WI38 (cell line): Measurements from ENCODE around the gene HRH3.

Experiments used
- H3K4me3 ChIP-seq: 2 replicates; pipeline ENCODE4 v1.5.1; 2011; ENCODE audit warnings: low read depth, mild to moderate bottlenecking, control low read depth, low read length
- CTCF ChIP-seq: IDR thresholded peaks from 2 replicates; pipeline ENCODE4 v1.5.1; 2012; ENCODE audit warnings: low read depth, mild to moderate bottlenecking, control low read depth, low read length

Gene HRH3

GRCh38 chr20:62226707-62227590 is 6.9 kb upstream of the HRH3 start:
- no peak for TF ChIP-seq CTCF
- H3K4me3 ChIP-seq: no peak overlapping the region

- TF ChIP-seq CTCF: no peak
- no peak overlapping the region for H3K4me3 ChIP-seq
These were observed 6.0 kb upstream of the HRH3 start for GRCh38 chr20:62225820-62226635.

- no peak overlapping the region for H3K4me3 ChIP-seq
- TF ChIP-seq CTCF: no peak
These were observed 4.9 kb upstream of the HRH3 start for GRCh38 chr20:62225026-62225425.

GRCh38 chr20:62224113-62224855 is 4.2 kb upstream of the HRH3 start:
- TF ChIP-seq CTCF: no peak

GRCh38 chr20:62223571-62223970 is 3.5 kb upstream of the HRH3 start:
- no peak overlapping the region for H3K4me3 ChIP-seq
- TF ChIP-seq CTCF: no peak

More at GRCh38 chr20:62224113-62224855, 4.2 kb upstream of the HRH3 start:
- H3K4me3 ChIP-seq: no peak overlapping the region

GRCh38 chr20:62222972-62223371 is 2.9 kb upstream of the HRH3 start:
- H3K4me3 ChIP-seq: no peak overlapping the region
- TF ChIP-seq CTCF: no peak
